Kidney (tissue), 14 donors: ENCODE measurements around the gene ASB10. TPM values are rescaled to one million over a fixed set of nuclear protein-coding genes. Genes with fewer than 3 reads are reported as not detected.

Experiments
- DNase-seq, 5 donors: peaks; one replicate each; pipeline ENCODE4 v3.0.0-alpha.2; 2013 to 2020
- FAIRE-seq: peaks from 2 replicates; lab custom pipeline; 2012; peaks lifted over from hg19 to GRCh38; lab: Jason Lieb, UNC
- H3K27ac ChIP-seq, 2 donors: one replicate each; pipeline ENCODE4 v1.7.0; 2013; ENCODE audit warnings: low read depth in 2 of 2, low read length in 2 of 2, inconsistent platforms in 1 of 2
- H3K27me3 ChIP-seq: one replicate; pipeline ENCODE4 v1.7.1; 2013; ENCODE audit warnings: low read length, inconsistent platforms; ENCODE audit not compliant: control insufficient read depth, insufficient read depth
- H3K36me3 ChIP-seq, 3 donors: one replicate each; pipeline versions ENCODE4 v1.7.0 to v1.7.1; 2013; ENCODE audit warnings: low read length in 3 of 3, control low read depth in 1 of 3, inconsistent platforms in 1 of 3; ENCODE audit not compliant: insufficient read depth in 3 of 3, control insufficient read depth in 2 of 3
- H3K4me1 ChIP-seq, 3 donors: one replicate each; pipeline versions ENCODE4 v1.7.0 to v1.7.1; 2013; ENCODE audit warnings: low read length in 3 of 3, inconsistent platforms in 1 of 3, low read depth in 1 of 3; ENCODE audit not compliant: control insufficient read depth in 2 of 3, insufficient read depth in 2 of 3
- H3K4me3 ChIP-seq, 3 donors: one replicate each; pipeline versions ENCODE4 v1.7.0 to v1.8.1; 2013; ENCODE audit warnings: low read length in 3 of 3, control low read depth in 1 of 3, inconsistent platforms in 1 of 3
- H3K9ac ChIP-seq, 3 donors: one replicate each; pipeline versions ENCODE4 v1.7.0 to v1.7.1; 2013; ENCODE audit warnings: low read length in 3 of 3, control low read depth in 1 of 3, inconsistent platforms in 1 of 3
- H3K9me3 ChIP-seq, 3 donors: one replicate each; pipeline versions ENCODE4 v1.7.0 to v1.7.1; 2013; ENCODE audit warnings: low read length in 3 of 3, control low read depth in 1 of 3, inconsistent platforms in 1 of 3; ENCODE audit not compliant: control insufficient read depth in 2 of 3, insufficient read depth in 1 of 3
- CTCF ChIP-seq: IDR thresholded peaks from 3 replicates; pipeline ENCODE4 v1.5.1; 2012; ENCODE audit warnings: mild to moderate bottlenecking, moderate library complexity, borderline replicate concordance; ENCODE audit not compliant: insufficient read depth; ENCODE audit errors: extremely low read depth
- intact Hi-C: fragments of 100-400 bp; cut with DNase I; formaldehyde crosslinking; loops from one replicate; pipeline ENCODE4 v1.11.1; 2022
- polyA plus RNA-seq: library from polyadenylated mRNA; stranded (reverse); fragments of 350-450 nt; fragmentation: Illumina TruSeq; extraction: RNeasy Lipid Tissue Mini Kit (QIAGEN cat#74804); gene quantifications from one replicate; pipeline ENCODE4 v1.2.3, GENCODE V29; 2014; ENCODE audit warnings: low read depth, low replicate concordance; ENCODE audit not compliant: insufficient read depth
- total RNA-seq: library from RNA; stranded (reverse); fragmentation: NEBNext Ultra II Directional; extraction: Animal tissue kit (Norgen Biotek cat#: 25700); gene quantifications from one replicate; pipeline ENCODE4 v1.2.1, GENCODE V29; 2021
- donor health status: control.
- donor health status: control.
- donor health status: control.
- donor health status: control.
- donor health status: control.
- donor health status: DM: yes; HTN: yes; CAD: no.
- donor health status: Normal renal cell carcinoma (clear cell type).

The ASB10 gene
- total and polyA plus RNA-seq, 2 donors from 2014 or later = 0.22 TPM; not detected in 1

- Histone ChIP-seq H3K9me3 (no peaks in the 10 kb centered on the region), H3K4me3 (no peak overlapping the region), H3K27me3 (no peaks in the 10 kb centered on the region), H3K4me1 (no peaks in the 10 kb centered on the region), H3K36me3 (peaks cover 0 to 45% (median 24%) of the 10 kb centered on the region in 3 donors), H3K27ac (no peak overlapping the region), H3K9ac (no peak overlapping the region)
- peak in 1 of 5 donors; percentile 57 for DNase-seq
- FAIRE-seq = no peak
- no peak for TF ChIP-seq CTCF
- intact Hi-C loops = no loop called here
Measured at GRCh38 chr7:151131224-151131591, 55.8 kb downstream of the ASB10 start.

GRCh38 chr7:151130741-151131157 is 56.3 kb downstream of the ASB10 start:
- DNase-seq (peak in 1 of 5 donors; percentile 61), FAIRE-seq (no peak)
- no peak overlapping the region for H3K27ac ChIP-seq
- H3K4me3 ChIP-seq = no peak overlapping the region
- no peaks in the 10 kb centered on the region for H3K9me3 ChIP-seq
- no peak for TF ChIP-seq CTCF
- H3K9ac ChIP-seq = no peak overlapping the region
- H3K27me3 ChIP-seq = no peaks in the 10 kb centered on the region
- no peaks in the 10 kb centered on the region for H3K4me1 ChIP-seq
- intact Hi-C loops = no loop called here
- peaks cover 0 to 45% (median 23%) of the 10 kb centered on the region in 3 donors for H3K36me3 ChIP-seq

- Histone ChIP-seq H3K4me1 (peaks cover 0 to 4% (median 0%) of the 10 kb centered on the region in 3 donors), H3K27ac (no peak overlapping the region), H3K9ac (no peak overlapping the region), H3K27me3 (no peaks in the 10 kb centered on the region), H3K4me3 (no peak overlapping the region), H3K36me3 (peaks cover 0 to 39% (median 17%) of the 10 kb centered on the region in 3 donors), H3K9me3 (no peaks in the 10 kb centered on the region)
- FAIRE-seq (no peak), DNase-seq (peak in 1 of 5 donors; percentile 36)
- intact Hi-C loops = no loop called here
- TF ChIP-seq CTCF = no peak
Measured at GRCh38 chr7:151129960-151130591, 57.0 kb downstream of the ASB10 start.
